H9 (cell line): ENCODE measurements around the gene ZNF407. TPM values are rescaled to one million over a fixed set of nuclear protein-coding genes. Genes with fewer than 3 reads are reported as not detected.

Experiments
- DNase-seq: peaks from one replicate; pipeline ENCODE4 v3.0.0-alpha.2; 2017
- H2AFZ ChIP-seq: one replicate; pipeline ENCODE4 v1.6.1; 2013; ENCODE audit warnings: mild to moderate bottlenecking, low read length, control low read depth, moderate library complexity
- H2AK5ac ChIP-seq: 2 replicates; pipeline ENCODE4 v1.6.1; 2013; ENCODE audit warnings: low read length, control low read depth, mixed read lengths; ENCODE audit not compliant: insufficient read length
- H2BK120ac ChIP-seq: one replicate; pipeline ENCODE4 v1.6.1; 2013; ENCODE audit warnings: low read depth, mild to moderate bottlenecking, low read length, control low read depth, inconsistent platforms; ENCODE audit not compliant: poor library complexity, severe bottlenecking
- H2BK12ac ChIP-seq: 2 replicates; pipeline ENCODE4 v1.6.1; 2013; ENCODE audit warnings: low read length, control low read depth, mixed read lengths, low read depth; ENCODE audit not compliant: insufficient read length
- H2BK15ac ChIP-seq: 2 replicates; pipeline ENCODE4 v1.6.1; 2013; ENCODE audit warnings: low read depth, low read length, control low read depth
- H2BK20ac ChIP-seq: one replicate; pipeline ENCODE4 v1.6.1; 2013; ENCODE audit warnings: low read depth, mild to moderate bottlenecking, low read length, control low read depth, inconsistent platforms; ENCODE audit not compliant: poor library complexity, severe bottlenecking
- H2BK5ac ChIP-seq: 2 replicates; pipeline ENCODE4 v1.6.1; 2013; ENCODE audit warnings: low read length, control low read depth, mixed read lengths; ENCODE audit not compliant: insufficient read length
- H3K14ac ChIP-seq: 2 replicates; pipeline ENCODE4 v1.6.1; 2013; ENCODE audit warnings: low read length, control low read depth; ENCODE audit not compliant: insufficient read depth
- H3K18ac ChIP-seq: 2 replicates; pipeline ENCODE4 v1.6.1; 2013; ENCODE audit warnings: low read depth, mild to moderate bottlenecking, mixed read lengths, low read length, control low read depth; ENCODE audit not compliant: insufficient read length
- H3K23ac ChIP-seq: 2 replicates; pipeline ENCODE4 v1.6.1; 2013; ENCODE audit warnings: low read length, control low read depth, mixed read lengths, low read depth; ENCODE audit not compliant: insufficient read length
- H3K23me2 ChIP-seq: 2 replicates; pipeline ENCODE4 v1.6.1; 2013; ENCODE audit warnings: low read depth, mild to moderate bottlenecking, mixed read lengths, low read length, control low read depth; ENCODE audit not compliant: insufficient read length, poor library complexity, severe bottlenecking
- H3K27ac ChIP-seq: 2 replicates; pipeline ENCODE4 v1.5.1; 2013; ENCODE audit warnings: low read length, control low read depth, mixed read lengths, low read depth; ENCODE audit not compliant: insufficient read length
- H3K27me3 ChIP-seq: 2 replicates; pipeline ENCODE4 v1.6.1; 2013; ENCODE audit warnings: low read length, control low read depth, inconsistent platforms; ENCODE audit not compliant: insufficient read depth
- H3K4ac ChIP-seq: 2 replicates; pipeline ENCODE4 v1.6.1; 2013; ENCODE audit warnings: low read depth, mild to moderate bottlenecking, control low read depth, inconsistent platforms, low read length, moderate library complexity
- H3K4me1 ChIP-seq: 2 replicates; pipeline ENCODE4 v1.6.1; 2013; ENCODE audit warnings: low read length, control low read depth, inconsistent platforms; ENCODE audit not compliant: insufficient read depth
- H3K4me2 ChIP-seq: 2 replicates; pipeline ENCODE4 v1.6.1; 2013; ENCODE audit warnings: low read length, control low read depth, mixed read lengths; ENCODE audit not compliant: insufficient read length, insufficient read depth
- H3K56ac ChIP-seq: 2 replicates; pipeline ENCODE4 v1.6.1; 2013; ENCODE audit warnings: low read depth, mild to moderate bottlenecking, mixed read lengths, low read length, control low read depth; ENCODE audit not compliant: insufficient read length
- H3K79me1 ChIP-seq: 2 replicates; pipeline ENCODE4 v1.6.1; 2013; ENCODE audit warnings: low read depth, mild to moderate bottlenecking, moderate library complexity, low read length, control low read depth, inconsistent platforms; ENCODE audit not compliant: insufficient read depth, poor library complexity, severe bottlenecking
- H3K79me2 ChIP-seq: 2 replicates; pipeline ENCODE4 v1.6.1; 2013; ENCODE audit warnings: low read length, control low read depth, inconsistent platforms; ENCODE audit not compliant: insufficient read depth
- H3K9ac ChIP-seq: 2 replicates; pipeline ENCODE4 v1.6.1; 2013; ENCODE audit warnings: low read length, control low read depth, mixed read lengths; ENCODE audit not compliant: insufficient read length; ENCODE audit errors: extremely low read depth
- H3K9me3 ChIP-seq: one replicate; pipeline ENCODE4 v1.6.1; 2013; ENCODE audit warnings: low read depth, low read length, inconsistent platforms; ENCODE audit not compliant: control insufficient read depth
- H3T11ph ChIP-seq: one replicate; pipeline ENCODE4 v1.6.1; 2013; ENCODE audit warnings: mild to moderate bottlenecking, low read length, control low read depth, inconsistent platforms
- H4K20me1 ChIP-seq: one replicate; pipeline ENCODE4 v1.6.1; 2013; ENCODE audit not compliant: control insufficient read depth, insufficient read length, insufficient read depth
- H4K5ac ChIP-seq: 2 replicates; pipeline ENCODE4 v1.6.1; 2013; ENCODE audit warnings: low read depth, mild to moderate bottlenecking, mixed read lengths, low read length, control low read depth; ENCODE audit not compliant: insufficient read length
- H4K8ac ChIP-seq: replicated peaks from 2 replicates; pipeline ENCODE4 v1.6.1; 2013; ENCODE audit warnings: low read length, control low read depth, mixed read lengths, low read depth; ENCODE audit not compliant: insufficient read length
- H4K91ac ChIP-seq: 2 replicates; pipeline ENCODE4 v1.6.1; 2013; ENCODE audit warnings: low read depth, mild to moderate bottlenecking, moderate library complexity, mixed read lengths, low read length, control low read depth; ENCODE audit not compliant: insufficient read length
- H3K27ac Mint-ChIP-seq, 3 experiments: 2 replicates in 2 of 3; 3 replicates in 1 of 3; pipeline ENCODE4 v1.8.0; 2020 to 2021; ENCODE audit warnings: mixed read lengths in 3 of 3, mild to moderate bottlenecking in 1 of 3, moderate library complexity in 1 of 3
- H3K27me3 Mint-ChIP-seq: 2 replicates; pipeline ENCODE4 v1.8.0; 2021; ENCODE audit warnings: low read depth, mild to moderate bottlenecking, moderate library complexity, mixed read lengths
- H3K36me3 Mint-ChIP-seq, 3 experiments: 2 replicates in 2 of 3; 3 replicates in 1 of 3; pipeline ENCODE4 v1.8.0; 2020 to 2021; ENCODE audit warnings: low read depth in 3 of 3, mixed read lengths in 3 of 3; ENCODE audit not compliant: insufficient read depth in 1 of 3
- H3K4me1 Mint-ChIP-seq, 2 experiments: 2 replicates each; pipeline ENCODE4 v1.8.0; 2020; ENCODE audit warnings: mixed read lengths in 2 of 2
- H3K4me3 Mint-ChIP-seq, 2 experiments: 2 replicates in 1 of 2; 3 replicates in 1 of 2; pipeline ENCODE4 v1.8.0; 2020 to 2021; ENCODE audit warnings: mild to moderate bottlenecking in 2 of 2, mixed read lengths in 2 of 2, moderate library complexity in 1 of 2
- H3K9me3 Mint-ChIP-seq, 2 experiments: 2 replicates in 1 of 2; 3 replicates in 1 of 2; pipeline ENCODE4 v1.8.0; 2020; ENCODE audit warnings: mild to moderate bottlenecking in 2 of 2, mixed read lengths in 2 of 2, moderate library complexity in 1 of 2
- CTCF ChIP-seq: fragments of 200-600 bp; sonication (generic); conservative IDR thresholded peaks from 3 replicates; pipeline ENCODE4 v1.8.0; 2021; ENCODE audit warnings: antibody characterized with exemption, mild to moderate bottlenecking
- WGBS: extraction: QIAGEN DNeasy Blood & Tissue Kit; methylation state at CpG from one replicate; pipeline ENCODE4 v1.1.7; 2013; ENCODE audit warnings: missing lambda C conversion rate, low lambda C conversion rate, mixed read lengths; ENCODE audit not compliant: insufficient read length; ENCODE audit errors: extremely low coverage; 5-methylcytosine and 5-hydroxymethylcytosine counted together
- total RNA-seq: library from RNA; stranded (reverse); gene quantifications from 2 replicates; pipeline ENCODE4 v1.2.1, GENCODE V29; 2021

The ZNF407 gene
- total RNA-seq, 1 experiment from 2014 or later: 8.7 TPM

- H3K27ac ChIP-seq: no peak overlapping the region
- no peak for TF ChIP-seq CTCF
- H4K5ac ChIP-seq: no peak overlapping the region
- no peak overlapping the region for H3K18ac ChIP-seq
- no peak overlapping the region for H2BK120ac ChIP-seq
- H3K36me3 Mint-ChIP-seq: no peaks in the 10 kb centered on the region
- H3K27ac Mint-ChIP-seq: no peak overlapping the region
- DNase-seq: no peak
- no peak overlapping the region for H2AFZ ChIP-seq
- H3K27me3 Mint-ChIP-seq: no peaks in the 10 kb centered on the region
- no peak overlapping the region for H2BK15ac ChIP-seq
- H2AK5ac ChIP-seq: no peak overlapping the region
- no peak overlapping the region for H3K14ac ChIP-seq
- no peak overlapping the region for H3K56ac ChIP-seq
- H3K79me2 ChIP-seq: no peaks in the 10 kb centered on the region
- no peak overlapping the region for H3T11ph ChIP-seq
- H3K4me1 ChIP-seq: no peaks in the 10 kb centered on the region
- no peak overlapping the region for H2BK20ac ChIP-seq
- H3K9ac ChIP-seq: no peak overlapping the region
- no CpG with 5 or more reads among the region's 5 CpGs for WGBS
- no peak overlapping the region for H2BK5ac ChIP-seq
- no peak overlapping the region for H3K23ac ChIP-seq
- H3K27me3 ChIP-seq: no peaks in the 10 kb centered on the region
- H3K4me2 ChIP-seq: no peak overlapping the region
- H3K4me1 Mint-ChIP-seq: no peaks in the 10 kb centered on the region
- no peak overlapping the region for H4K8ac ChIP-seq
- no peaks in the 10 kb centered on the region for H3K9me3 ChIP-seq
- H4K20me1 ChIP-seq: no peaks in the 10 kb centered on the region
- no peak overlapping the region for H3K4ac ChIP-seq
- H3K4me3 Mint-ChIP-seq: no peak overlapping the region
- no peaks in the 10 kb centered on the region for H3K79me1 ChIP-seq
- H3K23me2 ChIP-seq: no peaks in the 10 kb centered on the region
- H4K91ac ChIP-seq: no peak overlapping the region
- no peak overlapping the region for H2BK12ac ChIP-seq
- no peaks in the 10 kb centered on the region for H3K9me3 Mint-ChIP-seq
These were observed 228.9 kb downstream of the ZNF407 start for GRCh38 chr18:74826572-74826971.
